Left ventricle myocardium inferior (tissue), 1 donor: ENCODE results near the gene DUSP11. TPM values are rescaled to one million over a fixed set of nuclear protein-coding genes. Genes with fewer than 3 reads are reported as not detected.
"Not testable (repeated sequence)": the region's sequence is repeated elsewhere in the genome, so short reads cannot be mapped to it uniquely, and the experiment has no call there.

Experiments
- DNase-seq: peaks from one replicate; pipeline ENCODE4 v3.0.0-alpha.2; 2020
- H3K27ac ChIP-seq: fragments of 200-600 bp; replicated peaks from 2 replicates; pipeline ENCODE4 v1.8.0; 2021
- H3K27me3 ChIP-seq: fragments of 200-600 bp; 2 replicates; pipeline ENCODE4 v1.8.0; 2021; ENCODE audit warnings: low read depth
- H3K36me3 ChIP-seq: fragments of 200-600 bp; 2 replicates; pipeline ENCODE4 v1.8.0; 2021
- H3K4me1 ChIP-seq: fragments of 200-600 bp; 2 replicates; pipeline ENCODE4 v1.8.0; 2021
- H3K4me3 ChIP-seq: fragments of 200-600 bp; 2 replicates; pipeline ENCODE4 v1.8.0; 2021; ENCODE audit warnings: mild to moderate bottlenecking, moderate library complexity
- H3K9me3 ChIP-seq: fragments of 200-600 bp; replicated peaks from 2 replicates; pipeline ENCODE4 v1.8.0; 2021
- CTCF ChIP-seq: fragments of 200-600 bp; IDR thresholded peaks from 2 replicates; pipeline ENCODE4 v1.8.0; 2021; ENCODE audit warnings: antibody characterized with exemption, mild to moderate bottlenecking, borderline replicate concordance
- intact Hi-C: fragments of 100-400 bp; cut with micrococcal nuclease; formaldehyde crosslinking; loops from one replicate; pipeline ENCODE4 v1.11.0; 2022
- total RNA-seq: library from RNA; stranded (reverse); fragmentation: NEBNext Ultra II Directional; extraction: Animal tissue kit (Norgen Biotek cat#: 25700); gene quantifications from one replicate; pipeline ENCODE4 v1.2.1, GENCODE V29; 2021
- donor health status: DM: no; HTN: yes; CAD: no; lungs with severe emphysema.

The DUSP11 gene
- total RNA-seq, 1 donor from 2014 or later, result 10.6 TPM

- no peak for DNase-seq
- no peaks in the 10 kb centered on the region for H3K27me3 ChIP-seq
- no peak for TF ChIP-seq CTCF
- peak overlapping the region; percentile 80 for H3K4me3 ChIP-seq
- H3K4me1 ChIP-seq, result peaks cover 26% of the 10 kb centered on the region
- peak overlapping the region; percentile 94 for H3K27ac ChIP-seq
- intact Hi-C loops, result no loop called here
- peaks cover 25% of the 10 kb centered on the region for H3K36me3 ChIP-seq
- H3K9me3 ChIP-seq, result no peaks in the 10 kb centered on the region
Measured at GRCh38 chr2:73780237-73780582, 307 bp upstream of the DUSP11 start.

- peaks cover 26% of the 10 kb centered on the region for H3K4me1 ChIP-seq
- H3K36me3 ChIP-seq, result peaks cover 37% of the 10 kb centered on the region
- DNase-seq, H3K9me3 ChIP-seq, intact Hi-C loops, H3K27me3 ChIP-seq: not testable (repeated sequence)
- H3K27ac ChIP-seq, result peak overlapping the region; percentile 94
- H3K4me3 ChIP-seq, result peak overlapping the region; percentile 80
Measured at GRCh38 chr2:73778867-73779466, 936 bp downstream of the DUSP11 start.

GRCh38 chr2:73776869-73777519, 2.9 kb downstream of the DUSP11 start:
- H3K36me3 ChIP-seq, result peaks cover 57% of the 10 kb centered on the region

GRCh38 chr2:73776381-73776780, 3.5 kb downstream of the DUSP11 start:
- no peak for DNase-seq
- no peaks in the 10 kb centered on the region for H3K9me3 ChIP-seq
- peaks cover 62% of the 10 kb centered on the region for H3K36me3 ChIP-seq
- no peak overlapping the region for H3K4me3 ChIP-seq
- H3K27me3 ChIP-seq, result no peaks in the 10 kb centered on the region
- peaks cover 37% of the 10 kb centered on the region for H3K4me1 ChIP-seq
- intact Hi-C loops, result no loop called here
- no peak overlapping the region for H3K27ac ChIP-seq
- TF ChIP-seq CTCF, result no peak

More at GRCh38 chr2:73776869-73777519, 2.9 kb downstream of the DUSP11 start:
- DNase-seq, result no peak
- H3K9me3 ChIP-seq, result no peaks in the 10 kb centered on the region
- no peak overlapping the region for H3K4me3 ChIP-seq
- peaks cover 37% of the 10 kb centered on the region for H3K4me1 ChIP-seq
- TF ChIP-seq CTCF, result no peak
- no peak overlapping the region for H3K27ac ChIP-seq
- H3K27me3 ChIP-seq, result no peaks in the 10 kb centered on the region
- intact Hi-C loops, result no loop called here

GRCh38 chr2:73772819-73773218, 7.1 kb downstream of the DUSP11 start:
- Histone ChIP-seq H3K27me3 (no peaks in the 10 kb centered on the region), H3K4me3 (no peak overlapping the region), H3K4me1 (peaks cover 16% of the 10 kb centered on the region), H3K27ac (no peak overlapping the region), H3K9me3 (no peaks in the 10 kb centered on the region), H3K36me3 (peaks cover 93% of the 10 kb centered on the region)
- intact Hi-C loops, result no loop called here
- DNase-seq, result no peak
- TF ChIP-seq CTCF, result no peak

- intact Hi-C loops, result no loop called here
- Histone ChIP-seq H3K36me3 (peaks cover 91% of the 10 kb centered on the region), H3K27me3 (no peaks in the 10 kb centered on the region), H3K27ac (no peak overlapping the region), H3K4me3 (no peak overlapping the region), H3K4me1 (peaks cover 11% of the 10 kb centered on the region), H3K9me3 (no peaks in the 10 kb centered on the region)
- no peak for TF ChIP-seq CTCF
- DNase-seq, result no peak
Measured at GRCh38 chr2:73770725-73771124, 9.2 kb downstream of the DUSP11 start.
